Hepatocyte (in vitro differentiated cells): Measurements from ENCODE around the gene ANKS1B. TPM values are rescaled to one million over a fixed set of nuclear protein-coding genes. Genes with fewer than 3 reads are reported as not detected.

ENCODE experiments used
- DNase-seq: peaks from one replicate; pipeline ENCODE4 v3.0.0-alpha.2; 2016; ENCODE audit warnings: low spot score
- H2AFZ ChIP-seq: fragments of 200-600 bp; sonication (generic); 2 replicates; pipeline ENCODE4 v1.6.0; 2016; ENCODE audit warnings: antibody characterized with exemption, mild to moderate bottlenecking
- H3K27ac ChIP-seq: fragments of 200-600 bp; sonication (generic); 2 replicates; pipeline ENCODE4 v1.5.1; 2016; ENCODE audit warnings: mild to moderate bottlenecking
- H3K27me3 ChIP-seq: fragments of 200-600 bp; sonication (generic); 2 replicates; pipeline ENCODE4 v1.6.1; 2016
- H3K36me3 ChIP-seq: fragments of 200-600 bp; sonication (generic); replicated peaks from 2 replicates; pipeline ENCODE4 v1.5.1; 2016; ENCODE audit warnings: low read depth; ENCODE audit not compliant: insufficient read depth
- H3K4me1 ChIP-seq: fragments of 200-600 bp; sonication (generic); 2 replicates; pipeline ENCODE4 v1.5.1; 2016; ENCODE audit warnings: mild to moderate bottlenecking, moderate library complexity; ENCODE audit not compliant: insufficient read depth
- H3K4me2 ChIP-seq: fragments of 200-600 bp; sonication (generic); 2 replicates; pipeline ENCODE4 v1.6.0; 2016
- H3K4me3 ChIP-seq: fragments of 200-600 bp; sonication (generic); 2 replicates; pipeline ENCODE4 v1.5.1; 2016; ENCODE audit warnings: mild to moderate bottlenecking
- H3K79me2 ChIP-seq: fragments of 200-600 bp; sonication (generic); 2 replicates; pipeline ENCODE4 v1.6.0; 2017; ENCODE audit warnings: mild to moderate bottlenecking
- H3K9me2 ChIP-seq: fragments of 200-600 bp; sonication (generic); replicated peaks from 2 replicates; pipeline ENCODE4 v1.6.0; 2017; ENCODE audit warnings: mild to moderate bottlenecking; ENCODE audit not compliant: insufficient read depth
- H3K9me3 ChIP-seq: fragments of 200-600 bp; sonication (generic); 2 replicates; pipeline ENCODE4 v1.5.1; 2016; ENCODE audit warnings: low read depth, mild to moderate bottlenecking
- H4K20me1 ChIP-seq: fragments of 200-600 bp; sonication (generic); 2 replicates; pipeline ENCODE4 v1.6.0; 2016; ENCODE audit warnings: mild to moderate bottlenecking; ENCODE audit not compliant: insufficient read depth, poor library complexity, severe bottlenecking
- CTCF ChIP-seq: fragments of 200-600 bp; sonication (generic); IDR thresholded peaks from 2 replicates; pipeline ENCODE4 v1.5.1; 2016; ENCODE audit warnings: antibody characterized with exemption, mild to moderate bottlenecking; ENCODE audit not compliant: poor library complexity
- EZH2 ChIP-seq: fragments of 200-600 bp; sonication (generic); IDR thresholded peaks from 2 replicates; pipeline ENCODE4 v1.6.1; 2016; ENCODE audit warnings: antibody characterized with exemption, mild to moderate bottlenecking, borderline replicate concordance
- EZH2phosphoT487 ChIP-seq: fragments of 200-600 bp; sonication (generic); IDR thresholded peaks from one replicate; pipeline ENCODE4 v1.6.1; 2018; ENCODE audit warnings: antibody characterized with exemption, mild to moderate bottlenecking, low read depth, moderate library complexity; ENCODE audit not compliant: unreplicated experiment, severe bottlenecking
- WGBS: methylation state at CpG from one replicate; pipeline ENCODE4 v1.1.6; 2016; ENCODE audit warnings: low lambda C conversion rate; ENCODE audit errors: missing lambda C conversion rate; 5-methylcytosine and 5-hydroxymethylcytosine counted together
- polyA plus RNA-seq: library from polyadenylated mRNA; unstranded; fragments of >200 nt; fragmentation: Nextera tagmentation; extraction: Ambion mirVana; gene quantifications from 2 replicates; pipeline ENCODE4 v1.2.1, GENCODE V29; 2016
- total RNA-seq: library from RNA; depleted of rRNA; stranded (reverse); fragments of >200 nt; gene quantifications from 2 replicates; pipeline ENCODE4 v1.2.3, GENCODE V29; 2014

Gene ANKS1B
- total and polyA plus RNA-seq, 2 experiments from 2014 or later, result 1.6 to 2.2 TPM

GRCh38 chr12:99284161-99284560 is 700.6 kb downstream of the ANKS1B start:
- H4K20me1 ChIP-seq, result no peaks in the 10 kb centered on the region
- no peaks in the 10 kb centered on the region for H3K36me3 ChIP-seq
- no peaks in the 10 kb centered on the region for H3K9me2 ChIP-seq
- no peak overlapping the region for H3K4me3 ChIP-seq
- 89% methylated on average over 1 of the region's 1 CpG for WGBS
- no peak overlapping the region for H3K4me2 ChIP-seq
- no peak for DNase-seq
- no peaks in the 10 kb centered on the region for H3K79me2 ChIP-seq
- no peaks in the 10 kb centered on the region for H3K9me3 ChIP-seq
- no peaks in the 10 kb centered on the region for H3K27me3 ChIP-seq
- TF ChIP-seq CTCF, result no peak
- TF ChIP-seq EZH2, result no peak
- no peak for TF ChIP-seq EZH2phosphoT487
- no peaks in the 10 kb centered on the region for H3K4me1 ChIP-seq
- H2AFZ ChIP-seq, result no peak overlapping the region
- no peak overlapping the region for H3K27ac ChIP-seq

DNA sequence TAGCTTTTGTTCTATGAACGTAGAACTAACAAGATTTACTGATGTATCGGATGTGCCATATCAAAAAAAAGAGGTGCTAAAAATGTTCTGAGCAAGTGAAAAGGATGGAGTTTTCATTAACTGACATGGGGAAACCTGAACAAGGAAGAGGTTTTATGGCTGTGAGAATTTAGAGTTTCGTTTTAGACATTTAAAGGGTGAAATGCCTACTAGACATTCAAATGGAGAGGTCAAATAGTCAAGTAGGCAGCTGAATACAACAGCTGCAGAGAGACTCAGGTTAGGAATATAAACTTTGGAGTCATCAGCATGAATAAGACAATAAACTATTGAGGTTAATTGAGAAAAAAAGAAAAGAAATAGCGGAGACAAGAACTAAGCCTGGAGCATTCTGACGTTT is 702.1 kb downstream of the ANKS1B start:
- TF ChIP-seq EZH2phosphoT487 (no peak), CTCF (no peak), EZH2 (no peak)
- Histone ChIP-seq H3K9me2 (no peaks in the 10 kb centered on the region), H3K9me3 (no peaks in the 10 kb centered on the region), H3K27me3 (no peaks in the 10 kb centered on the region), H2AFZ (no peak overlapping the region), H3K36me3 (no peaks in the 10 kb centered on the region), H3K4me1 (no peaks in the 10 kb centered on the region), H3K4me2 (no peak overlapping the region), H3K27ac (no peak overlapping the region), H3K79me2 (no peaks in the 10 kb centered on the region), H4K20me1 (no peaks in the 10 kb centered on the region), H3K4me3 (no peak overlapping the region)
- DNase-seq, result no peak
- WGBS, result 80% methylated on average over 5 of the region's 5 CpGs

- TF ChIP-seq CTCF (no peak), EZH2 (no peak), EZH2phosphoT487 (no peak)
- no peaks in the 10 kb centered on the region for H3K4me1 ChIP-seq
- no peaks in the 10 kb centered on the region for H3K9me3 ChIP-seq
- no peaks in the 10 kb centered on the region for H3K27me3 ChIP-seq
- 96% methylated on average over 1 of the region's 1 CpG for WGBS
- H3K4me2 ChIP-seq, result no peak overlapping the region
- no peak overlapping the region for H3K27ac ChIP-seq
- DNase-seq, result no peak
- H4K20me1 ChIP-seq, result no peaks in the 10 kb centered on the region
- no peaks in the 10 kb centered on the region for H3K79me2 ChIP-seq
- no peak overlapping the region for H3K4me3 ChIP-seq
- no peak overlapping the region for H2AFZ ChIP-seq
- no peaks in the 10 kb centered on the region for H3K36me3 ChIP-seq
- no peaks in the 10 kb centered on the region for H3K9me2 ChIP-seq
Observed at GRCh38 chr12:99282086-99282485, 702.6 kb downstream of the ANKS1B start.

- TF ChIP-seq EZH2phosphoT487 (no peak), EZH2 (no peak), CTCF (no peak)
- 75% methylated on average over 2 of the region's 2 CpGs for WGBS
- no peak overlapping the region for H2AFZ ChIP-seq
- no peak overlapping the region for H3K4me3 ChIP-seq
- no peak overlapping the region for H3K4me2 ChIP-seq
- no peaks in the 10 kb centered on the region for H4K20me1 ChIP-seq
- H3K27me3 ChIP-seq, result no peaks in the 10 kb centered on the region
- DNase-seq, result no peak
- H3K9me2 ChIP-seq, result no peaks in the 10 kb centered on the region
- no peaks in the 10 kb centered on the region for H3K9me3 ChIP-seq
- H3K79me2 ChIP-seq, result no peaks in the 10 kb centered on the region
- no peak overlapping the region for H3K27ac ChIP-seq
- H3K36me3 ChIP-seq, result no peaks in the 10 kb centered on the region
- no peaks in the 10 kb centered on the region for H3K4me1 ChIP-seq
Observed at GRCh38 chr12:99281277-99281676, 703.5 kb downstream of the ANKS1B start.
